ENCODE measurements around the gene GLP1R. TPM values are rescaled to one million over a fixed set of nuclear protein-coding genes. Genes with fewer than 3 reads are reported as not detected.

GLP1R gene
- total RNA-seq, 1 donor from 2014 or later = 3.9 TPM

- H3K27ac Mint-ChIP-seq = peak overlapping the region; percentile 78
- TF ChIP-seq CTCF (IDR thresholded peaks at IDR 0.05; ENCODE audit: unreplicated experiment) = no peak
- no peak for DNase-seq (ENCODE audit: low spot score, unreplicated experiment)
- H3K4me1 Mint-ChIP-seq (ENCODE audit: low read depth) = peaks cover 37% of the 10 kb centered on the region
- H3K4me3 Mint-ChIP-seq (ENCODE audit: low read depth) = no peak overlapping the region
- no peaks in the 10 kb centered on the region for H3K27me3 Mint-ChIP-seq
- peaks cover 2% of the 10 kb centered on the region for H3K36me3 Mint-ChIP-seq (ENCODE audit: insufficient read depth)
- peaks cover 8% of the 10 kb centered on the region for H3K9me3 Mint-ChIP-seq (ENCODE audit: low read depth)
Measured at GRCh38 chr6:39007575-39007974, 41.0 kb upstream of the GLP1R start.

- H3K27me3 Mint-ChIP-seq = no peaks in the 10 kb centered on the region
- no peak for TF ChIP-seq CTCF (IDR thresholded peaks at IDR 0.05; ENCODE audit: unreplicated experiment)
- H3K9me3 Mint-ChIP-seq (ENCODE audit: low read depth) = peaks cover 8% of the 10 kb centered on the region
- no peak overlapping the region for H3K4me3 Mint-ChIP-seq (ENCODE audit: low read depth)
- no peak for DNase-seq (ENCODE audit: low spot score, unreplicated experiment)
- peaks cover 37% of the 10 kb centered on the region for H3K4me1 Mint-ChIP-seq (ENCODE audit: low read depth)
- peaks cover 2% of the 10 kb centered on the region for H3K36me3 Mint-ChIP-seq (ENCODE audit: insufficient read depth)
- H3K27ac Mint-ChIP-seq = peak overlapping the region; percentile 83
Measured at GRCh38 chr6:39008737-39009136, 39.8 kb upstream of the GLP1R start.

- H3K4me1 Mint-ChIP-seq (ENCODE audit: low read depth) = peaks cover 37% of the 10 kb centered on the region
- DNase-seq (ENCODE audit: low spot score, unreplicated experiment) = no peak
- peaks cover 8% of the 10 kb centered on the region for H3K9me3 Mint-ChIP-seq (ENCODE audit: low read depth)
- no peaks in the 10 kb centered on the region for H3K27me3 Mint-ChIP-seq
- peaks cover 2% of the 10 kb centered on the region for H3K36me3 Mint-ChIP-seq (ENCODE audit: insufficient read depth)
- no peak overlapping the region for H3K4me3 Mint-ChIP-seq (ENCODE audit: low read depth)
- H3K27ac Mint-ChIP-seq = no peak overlapping the region
- TF ChIP-seq CTCF (IDR thresholded peaks at IDR 0.05; ENCODE audit: unreplicated experiment) = no peak
Measured at GRCh38 chr6:39009476-39009875, 39.1 kb upstream of the GLP1R start.

GRCh38 chr6:39016839-39017546, 31.6 kb upstream of the GLP1R start:
- Mint-ChIP-seq H3K4me3 (ENCODE audit: low read depth) (no peak overlapping the region), H3K27ac (no peak overlapping the region), H3K4me1 (ENCODE audit: low read depth) (peaks cover 6% of the 10 kb centered on the region), H3K9me3 (ENCODE audit: low read depth) (peaks cover 3% of the 10 kb centered on the region), H3K27me3 (no peaks in the 10 kb centered on the region), H3K36me3 (ENCODE audit: insufficient read depth) (peaks cover 2% of the 10 kb centered on the region)
- no peak for DNase-seq (ENCODE audit: low spot score, unreplicated experiment)
- no peak for TF ChIP-seq CTCF (IDR thresholded peaks at IDR 0.05; ENCODE audit: unreplicated experiment)

- H3K36me3 Mint-ChIP-seq (ENCODE audit: insufficient read depth) = peaks cover 2% of the 10 kb centered on the region
- TF ChIP-seq CTCF (IDR thresholded peaks at IDR 0.05; ENCODE audit: unreplicated experiment) = no peak
- no peaks in the 10 kb centered on the region for H3K27me3 Mint-ChIP-seq
- no peak overlapping the region for H3K27ac Mint-ChIP-seq
- no peak for DNase-seq (ENCODE audit: low spot score, unreplicated experiment)
- H3K9me3 Mint-ChIP-seq (ENCODE audit: low read depth) = peaks cover 3% of the 10 kb centered on the region
- H3K4me1 Mint-ChIP-seq (ENCODE audit: low read depth) = peaks cover 5% of the 10 kb centered on the region
- no peak overlapping the region for H3K4me3 Mint-ChIP-seq (ENCODE audit: low read depth)
Measured at GRCh38 chr6:39017547-39017880, 31.1 kb upstream of the GLP1R start.
